GM18868 (cell line): ENCODE results near the gene C5orf22.
"Not testable (repeated sequence)": the region's sequence is repeated elsewhere in the genome, so short reads cannot be mapped to it uniquely, and the experiment has no call there.

Experiments used
- ATAC-seq: cut with Tn5 transposase; IDR thresholded peaks from one replicate; pipeline ENCODE4 v1.9.1; 2021; ENCODE audit warnings: mild to moderate bottlenecking, moderate library complexity; ENCODE audit not compliant: unreplicated experiment

The C5orf22 gene

DNA sequence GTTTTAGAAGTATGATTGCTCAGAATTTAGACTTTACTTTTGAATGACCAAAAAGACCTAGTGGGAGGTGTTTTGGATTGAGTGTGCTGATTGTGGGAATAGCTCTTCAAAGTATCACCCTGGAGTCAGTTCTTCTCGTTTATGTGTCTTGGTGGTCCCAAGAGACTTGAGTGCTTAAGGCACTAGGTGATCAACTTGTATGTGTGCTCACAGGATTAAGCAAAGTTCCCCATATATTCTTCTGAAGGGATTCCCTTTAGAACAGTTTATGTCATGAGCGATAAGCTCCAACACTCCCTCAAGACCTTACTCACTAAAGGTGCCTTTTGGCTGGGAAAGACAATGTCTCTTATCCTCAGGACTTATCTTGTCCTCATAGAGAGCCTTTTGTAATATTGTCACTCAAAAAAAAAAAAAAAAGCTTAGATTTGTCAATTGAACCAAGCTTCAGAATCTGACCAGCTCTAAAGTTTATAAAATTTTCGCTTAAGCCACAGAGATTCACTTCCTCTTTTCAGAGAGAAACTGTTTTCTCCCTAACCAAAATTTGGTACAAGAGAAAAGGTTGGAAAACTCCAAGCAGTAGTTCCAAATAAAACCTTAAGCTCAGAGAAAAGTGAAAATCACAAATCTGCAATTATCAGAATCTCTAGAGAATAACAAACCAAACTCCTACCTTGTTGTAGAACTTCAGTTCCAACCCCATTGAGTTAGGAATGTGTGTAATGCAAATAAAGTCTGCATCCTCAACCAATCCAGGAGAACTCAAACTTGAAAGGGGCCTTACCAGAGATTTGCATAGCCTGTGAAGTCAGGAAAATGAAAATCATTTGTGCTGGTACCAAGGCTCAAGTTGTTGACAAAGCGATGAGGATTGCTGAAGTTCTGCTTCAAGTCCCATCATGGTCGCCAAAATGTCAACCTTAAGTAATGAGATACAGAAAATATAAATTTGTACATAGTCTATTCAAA is 66.8 kb downstream of the C5orf22 start:
- no peak for ATAC-seq

DNA sequence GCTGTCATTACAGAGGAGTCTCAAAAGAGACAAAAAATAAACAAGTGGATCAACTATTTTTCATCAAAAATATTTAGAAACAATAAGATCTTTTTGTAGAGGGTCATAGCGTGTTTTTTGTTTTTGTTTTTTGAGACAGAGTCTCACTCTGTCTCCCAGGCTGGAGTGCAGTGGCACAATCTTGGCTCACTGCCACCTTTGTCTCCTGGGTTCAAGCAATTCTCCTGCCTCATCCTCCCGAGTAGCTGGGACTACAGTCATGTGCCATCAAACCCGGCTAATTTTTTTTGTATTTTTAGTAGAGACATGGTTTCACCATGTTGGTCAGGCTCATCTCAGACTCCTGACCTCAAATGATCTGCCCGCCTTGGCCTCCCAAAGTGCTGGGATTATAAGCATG is 70.2 kb downstream of the C5orf22 start:
- ATAC-seq, result not testable (repeated sequence)

DNA sequence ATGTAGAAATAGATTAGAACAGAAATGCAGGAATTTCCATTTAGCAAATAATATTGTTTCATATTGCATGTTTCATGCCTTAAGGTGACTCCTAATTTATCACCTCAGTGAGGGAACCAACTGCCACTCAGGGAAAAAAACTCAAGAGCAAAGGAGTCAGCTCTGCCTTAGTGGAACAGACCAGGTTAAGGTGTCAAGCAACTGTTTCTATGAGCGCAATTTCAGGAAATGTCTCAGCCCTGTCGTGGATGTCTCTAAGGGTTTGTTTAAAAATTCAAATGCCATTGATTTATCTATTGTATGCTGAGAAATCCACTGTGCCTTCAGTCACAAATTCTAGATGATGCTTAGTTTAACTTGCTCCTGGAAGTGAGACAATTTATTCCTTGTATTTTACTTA is 72.1 kb downstream of the C5orf22 start:
- no peak for ATAC-seq

DNA sequence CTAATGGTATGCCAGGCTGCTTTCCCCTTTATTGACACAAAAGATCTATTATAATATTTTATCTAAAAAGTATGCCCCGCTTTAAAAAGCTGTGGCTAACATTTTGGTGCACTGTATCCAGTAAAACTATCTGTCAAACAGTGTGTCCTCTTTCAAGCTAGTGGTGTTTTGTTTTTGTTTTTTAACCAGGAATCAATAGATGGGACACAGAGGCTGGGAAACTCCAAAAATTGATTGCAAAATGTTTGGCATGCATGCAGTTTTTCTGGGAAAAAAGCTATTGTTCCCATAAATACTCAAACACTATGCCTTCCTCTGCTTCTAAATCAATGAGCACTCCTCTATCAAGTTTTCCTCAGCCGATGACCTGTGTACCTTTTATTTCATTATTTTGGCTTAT is 72.5 kb downstream of the C5orf22 start:
- no peak for ATAC-seq
